ENCODE measurements around the gene SDS.

The SDS gene, protein sequence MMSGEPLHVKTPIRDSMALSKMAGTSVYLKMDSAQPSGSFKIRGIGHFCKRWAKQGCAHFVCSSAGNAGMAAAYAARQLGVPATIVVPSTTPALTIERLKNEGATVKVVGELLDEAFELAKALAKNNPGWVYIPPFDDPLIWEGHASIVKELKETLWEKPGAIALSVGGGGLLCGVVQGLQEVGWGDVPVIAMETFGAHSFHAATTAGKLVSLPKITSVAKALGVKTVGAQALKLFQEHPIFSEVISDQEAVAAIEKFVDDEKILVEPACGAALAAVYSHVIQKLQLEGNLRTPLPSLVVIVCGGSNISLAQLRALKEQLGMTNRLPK

DNA sequence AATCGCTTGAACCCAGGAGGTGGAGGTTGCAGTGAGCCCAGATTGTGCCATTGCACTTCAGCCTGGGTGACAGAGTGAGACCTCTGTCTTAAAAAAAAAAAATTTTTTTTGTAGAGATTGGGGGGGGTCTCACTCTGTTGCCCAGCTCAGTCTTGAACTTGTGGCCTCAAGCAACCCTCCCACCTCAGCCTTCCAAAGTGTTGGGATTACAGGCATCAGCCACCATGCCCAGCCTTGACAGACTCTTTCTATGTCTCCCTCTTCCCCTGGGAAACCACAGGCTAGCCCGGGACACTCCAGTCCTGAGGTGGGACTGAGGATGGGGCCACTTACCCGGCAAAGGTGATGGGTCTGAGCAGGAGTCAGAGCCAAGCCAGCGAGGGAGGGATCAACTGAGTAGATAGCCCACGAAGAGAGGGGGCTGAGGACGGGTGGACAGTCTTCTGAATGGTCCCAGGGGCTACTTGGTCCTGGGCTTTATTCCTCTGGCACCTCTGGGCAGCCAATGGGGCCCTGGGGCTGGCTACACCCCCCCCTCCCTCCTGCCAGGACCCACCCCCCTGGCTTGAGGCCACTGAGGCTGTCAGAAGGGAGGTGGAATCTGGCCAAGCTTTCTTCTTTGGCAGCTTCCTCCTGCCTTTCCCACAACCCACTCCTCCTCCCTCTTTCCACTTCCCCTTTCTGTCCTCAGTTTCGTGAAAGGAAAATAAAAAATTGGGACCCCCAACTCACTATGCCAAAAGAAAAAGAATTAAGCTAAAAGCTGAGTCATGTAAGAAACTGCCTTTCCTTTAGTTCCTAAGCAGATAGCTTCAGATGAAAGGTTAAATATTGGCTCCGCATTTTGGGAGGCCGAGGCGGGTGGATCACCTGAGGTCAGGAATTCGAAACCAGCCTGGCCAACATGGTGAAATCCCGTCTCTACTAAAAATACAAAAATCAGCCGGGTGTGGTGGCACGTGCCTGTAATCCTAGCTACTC, at the start of gene SDS:
SDS (minus strand) TSS at position 453 of the 981 bp plus-strand sequence. CDS start 4,179 bp downstream, outside the sequence.
- DNase-seq (ENCODE audit: low read depth): no peak

DNA sequence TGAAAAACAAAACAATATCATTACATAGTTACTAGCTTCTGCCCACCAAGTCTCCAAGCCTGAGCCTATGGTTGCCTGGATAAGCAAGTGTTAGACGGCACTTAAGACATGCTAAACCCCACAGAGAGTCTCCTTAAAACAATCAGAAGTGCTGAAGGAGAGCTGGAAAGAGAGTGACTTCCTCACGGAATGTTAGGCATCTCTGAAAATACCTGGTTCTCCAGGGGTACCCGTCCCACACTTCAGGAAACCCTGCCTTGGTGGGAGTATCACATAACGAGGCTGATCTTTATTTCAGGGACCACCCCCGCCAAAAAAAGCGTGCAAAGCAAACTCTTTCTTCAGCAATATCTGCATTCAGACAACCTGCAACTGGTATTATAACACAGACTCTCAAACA, 49.6 kb upstream of the SDS start:
- no peak for DNase-seq (ENCODE audit: low read depth)

DNA sequence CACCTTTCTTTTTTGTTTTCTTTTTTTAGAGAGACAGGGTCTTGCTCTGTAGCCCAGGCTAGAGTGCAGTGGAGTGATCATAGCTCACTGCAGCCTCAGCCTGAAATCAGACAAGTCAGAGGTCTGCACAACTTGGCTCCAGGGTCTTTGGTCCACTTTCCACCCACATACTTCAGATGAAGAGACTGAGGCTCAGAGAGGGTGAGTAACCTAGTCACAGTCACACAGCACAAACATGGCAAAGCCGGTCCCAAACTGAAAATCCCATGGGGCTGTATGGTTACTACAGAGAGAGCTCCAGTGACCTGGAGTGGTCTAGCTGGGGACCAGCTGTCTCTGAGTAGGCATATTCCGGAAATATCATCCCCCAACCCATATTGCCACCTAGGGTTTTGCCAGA, 48.8 kb upstream of the SDS start:
- no peak for DNase-seq (ENCODE audit: low read depth)

DNA sequence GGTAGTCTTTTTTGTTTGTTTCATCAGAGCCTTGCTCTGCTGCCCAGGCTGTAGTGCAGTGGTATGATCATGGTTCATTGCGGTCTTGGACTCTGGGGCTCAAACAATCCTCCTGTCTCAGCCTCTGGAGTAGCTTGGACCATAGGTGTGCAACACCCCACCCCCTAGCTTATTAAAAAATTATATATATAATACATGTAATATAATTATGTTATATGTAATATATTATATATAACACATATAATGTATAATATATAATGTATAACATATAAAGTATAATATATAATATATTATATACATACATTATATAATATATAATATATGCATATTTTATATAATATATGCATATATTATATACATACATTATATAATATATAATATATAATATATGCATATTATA, 46.2 kb upstream of the SDS start:
- DNase-seq (ENCODE audit: low read depth): no peak

DNA sequence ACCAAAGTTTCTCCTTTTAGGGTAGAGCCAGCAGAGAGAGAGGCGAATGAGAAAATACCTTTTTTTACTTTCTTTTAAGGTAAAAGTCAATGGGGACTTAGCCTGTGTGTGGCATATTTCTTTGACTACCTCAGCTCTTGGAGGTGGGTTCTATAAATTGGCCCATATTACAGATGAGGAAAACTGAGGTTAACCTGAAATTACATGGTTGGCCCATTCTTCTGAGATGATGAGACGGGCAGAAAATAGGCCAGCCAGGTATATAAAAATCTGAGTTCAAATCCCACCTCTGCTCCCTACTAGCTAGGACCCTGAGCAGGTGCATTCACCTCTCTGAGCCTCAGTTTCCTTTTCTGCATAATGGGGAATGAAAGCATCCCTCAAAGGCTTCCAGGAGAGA, 45.6 kb upstream of the SDS start:
- no peak for DNase-seq (ENCODE audit: low read depth)

DNA sequence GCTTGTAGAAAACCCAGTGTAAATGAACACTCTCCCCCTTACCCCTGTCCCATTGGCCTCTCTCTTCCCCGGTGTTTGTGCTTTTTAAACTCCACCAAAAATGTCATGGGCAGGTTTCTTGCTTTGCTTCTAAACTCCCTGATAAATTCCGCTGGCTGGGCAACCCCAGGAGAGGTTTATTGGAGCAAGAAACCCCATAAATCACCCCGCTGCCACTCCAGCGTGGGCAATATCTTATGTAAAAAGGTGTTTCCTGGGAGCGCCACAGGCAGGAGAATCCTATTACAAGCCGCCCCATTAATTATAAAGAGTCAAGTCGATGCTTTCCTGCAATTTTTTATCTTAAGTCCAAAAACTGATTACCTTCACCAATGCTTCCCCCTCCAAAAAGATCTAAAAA, 45.2 kb upstream of the SDS start:
- DNase-seq (ENCODE audit: low read depth): no peak

DNA sequence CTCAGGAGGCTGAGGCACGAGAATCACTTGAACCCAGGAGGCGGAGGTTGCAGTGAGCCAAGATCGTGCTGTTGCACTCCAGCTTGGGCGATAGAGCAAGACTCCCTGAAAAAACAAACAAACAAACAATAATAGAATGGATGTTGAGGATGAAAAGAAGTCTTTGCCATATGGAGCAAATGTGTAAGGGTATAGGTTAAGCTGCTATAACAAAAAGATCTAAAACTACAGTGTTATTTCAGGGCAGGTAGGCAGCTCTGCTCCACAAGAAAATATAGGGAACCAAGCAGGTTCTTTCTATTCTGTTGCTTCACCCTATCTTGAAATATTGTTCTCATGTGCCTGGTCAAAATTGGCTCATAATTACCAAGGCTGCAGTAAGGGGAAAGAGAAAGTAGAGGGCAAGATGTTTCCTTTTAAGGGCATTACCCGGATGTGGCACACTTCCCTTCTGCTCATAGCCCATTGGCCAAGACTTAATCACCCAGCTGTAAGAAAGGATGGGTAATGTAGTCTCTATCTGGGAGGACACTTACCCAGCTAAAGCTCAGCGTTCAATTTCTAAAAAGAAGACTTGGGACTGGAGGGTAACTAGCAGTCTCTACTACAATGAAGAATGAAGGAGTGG, 42.0 kb upstream of the SDS start:
- DNase-seq (ENCODE audit: low read depth): no peak

DNA sequence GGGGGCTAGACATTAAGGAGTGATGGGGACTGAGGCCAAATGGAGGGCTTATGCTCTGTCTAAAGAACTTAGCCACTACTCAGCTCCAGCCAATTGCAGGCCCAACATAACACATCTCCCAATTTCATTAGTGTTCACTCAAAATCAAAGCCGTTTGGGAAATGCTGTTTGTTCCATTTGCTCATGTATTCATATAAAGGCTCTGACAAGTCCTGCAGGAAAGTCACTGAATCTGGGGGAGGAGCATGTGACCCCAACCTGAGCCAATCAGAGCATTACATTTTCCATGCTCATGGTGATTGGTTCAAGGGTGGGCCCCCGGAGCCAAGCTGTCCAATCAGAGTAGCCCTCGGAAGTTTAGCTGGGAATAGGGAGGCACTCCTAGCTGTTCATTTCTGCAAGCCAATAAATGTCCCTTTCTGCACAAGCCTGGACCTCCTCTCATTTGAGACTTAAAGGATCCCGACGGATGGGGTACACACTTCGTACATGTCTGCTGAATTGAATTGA, 39.4 kb upstream of the SDS start:
- no peak for DNase-seq (ENCODE audit: low read depth)

DNA sequence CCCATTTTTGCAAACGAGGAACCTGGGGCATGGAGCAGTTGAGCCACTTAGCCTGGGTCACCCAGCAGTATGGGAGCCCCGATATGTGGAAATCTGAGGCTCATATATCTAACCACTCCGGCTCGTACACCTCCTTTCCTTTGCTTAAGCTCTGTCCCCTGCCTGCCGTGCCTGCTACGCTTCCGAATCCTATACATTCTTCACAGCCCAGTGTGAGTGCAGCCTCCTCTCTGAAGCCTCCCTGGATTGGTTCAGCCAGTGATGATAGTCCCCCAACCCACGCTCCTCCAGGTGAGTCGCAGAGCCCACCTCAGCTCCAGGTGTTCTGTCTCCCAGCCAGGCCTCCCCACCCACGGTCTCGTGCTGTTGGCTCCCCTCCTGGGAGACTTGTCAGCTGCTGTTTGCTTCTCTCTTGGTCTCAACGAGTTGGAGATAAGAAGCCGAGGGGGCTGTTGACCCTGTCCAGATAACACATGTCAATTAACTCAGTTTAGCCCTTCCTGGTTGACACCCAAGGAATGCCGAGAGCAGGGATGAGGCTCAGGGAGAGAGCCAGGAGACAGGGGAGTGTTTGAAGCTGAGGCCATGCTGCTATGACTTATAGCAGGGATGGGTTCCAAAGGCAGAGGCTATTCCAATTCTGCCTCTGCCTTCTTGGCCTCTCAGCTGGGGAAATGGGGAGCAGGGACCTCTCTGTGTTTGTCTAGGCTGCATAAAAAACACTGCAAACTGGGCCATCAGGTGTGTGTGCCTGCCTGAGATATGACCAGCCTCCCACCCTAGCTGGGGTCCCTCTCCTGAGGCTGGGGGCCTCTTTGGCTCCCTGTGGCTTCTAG, 37.5 kb upstream of the SDS start:
- no peak for DNase-seq (ENCODE audit: low read depth)

DNA sequence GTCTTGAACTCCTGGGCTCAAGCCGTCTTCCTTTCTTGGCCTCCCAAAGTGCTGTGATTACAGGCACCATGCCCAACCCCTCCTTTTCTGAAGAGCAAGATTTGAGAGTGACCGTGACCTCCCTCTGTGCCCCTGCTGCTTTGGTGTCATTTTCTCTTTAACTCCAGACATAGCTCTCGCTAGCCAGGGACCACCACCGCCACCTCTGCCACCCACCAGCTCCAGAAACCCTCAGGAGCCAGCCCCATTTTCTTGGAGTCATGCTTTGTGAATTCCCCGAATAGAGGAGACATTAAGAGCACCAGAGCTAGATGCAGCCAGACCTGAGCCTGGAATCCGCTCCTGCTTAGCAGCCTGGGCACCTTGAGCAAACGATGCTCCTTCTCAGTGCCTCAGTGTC, 36.6 kb upstream of the SDS start:
- DNase-seq (ENCODE audit: low read depth): no peak

DNA sequence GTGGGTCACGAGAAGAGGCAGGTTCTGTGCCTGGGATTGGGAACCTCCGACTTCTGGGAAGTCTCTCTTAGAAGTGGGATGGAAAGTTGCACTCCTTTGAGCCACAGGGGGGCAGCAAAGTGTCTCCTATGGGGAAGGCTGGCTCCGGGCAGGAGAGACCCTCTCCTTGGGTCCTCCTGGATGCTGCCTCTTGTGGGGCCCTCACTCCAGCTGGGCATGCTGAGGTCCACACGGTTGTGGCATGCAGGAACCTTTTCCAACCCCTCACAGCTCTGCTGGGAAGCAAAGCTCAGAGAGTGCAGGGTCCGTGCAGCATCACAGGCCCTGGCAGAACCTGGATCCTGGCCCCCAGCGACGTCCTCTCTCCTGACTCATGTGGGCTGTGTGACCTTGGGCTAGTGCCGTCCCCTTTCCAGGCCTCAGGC, 35.9 kb upstream of the SDS start:
- DNase-seq (ENCODE audit: low read depth): no peak

DNA sequence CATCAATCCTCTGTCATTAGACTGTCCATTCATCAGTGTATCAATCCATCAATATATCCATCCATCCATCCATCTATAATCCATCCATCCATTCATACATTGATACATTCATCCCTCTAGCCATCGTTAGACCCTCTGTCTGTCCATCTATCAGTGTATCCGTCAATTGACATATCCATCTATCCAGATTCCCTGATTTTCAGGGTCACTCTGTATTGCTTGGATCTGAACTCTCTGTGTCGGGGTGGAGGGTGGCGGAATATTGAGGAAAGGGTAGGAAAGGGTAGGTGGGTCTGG, 35.6 kb upstream of the SDS start:
- DNase-seq (ENCODE audit: low read depth): no peak

DNA sequence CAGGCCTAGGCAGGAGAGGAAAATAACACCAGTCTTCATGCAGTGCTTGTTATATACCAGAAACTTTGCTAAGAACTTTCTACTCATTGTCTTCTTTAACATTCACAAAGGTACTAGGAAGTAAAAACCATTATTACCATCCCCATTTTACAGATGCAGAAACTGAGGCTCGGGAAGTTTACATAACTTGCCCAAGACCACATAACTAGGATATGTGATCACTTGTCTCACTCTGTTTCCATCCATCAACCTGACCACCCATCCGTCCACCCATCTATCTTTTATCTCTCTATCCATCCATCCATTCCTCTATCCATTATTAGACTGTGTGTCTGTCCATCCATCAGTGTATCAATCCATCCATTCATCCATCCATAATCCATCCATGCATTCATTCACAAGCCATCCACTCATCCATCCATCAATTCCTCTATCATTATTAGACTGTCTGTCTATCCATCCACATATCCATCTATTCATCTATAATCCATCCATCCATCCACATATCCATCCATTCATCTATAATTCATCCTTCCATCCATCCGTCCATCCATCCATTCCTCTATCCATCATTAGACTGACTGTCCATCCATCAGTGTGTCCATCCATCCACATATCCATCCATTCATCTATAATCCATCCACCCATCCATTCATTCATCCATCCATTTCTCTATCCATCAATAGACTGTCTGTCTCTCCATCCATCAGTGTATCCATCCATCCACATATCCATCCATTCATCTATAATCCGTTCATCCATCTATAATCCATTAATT, 35.0 kb upstream of the SDS start:
- DNase-seq (ENCODE audit: low read depth): no peak

DNA sequence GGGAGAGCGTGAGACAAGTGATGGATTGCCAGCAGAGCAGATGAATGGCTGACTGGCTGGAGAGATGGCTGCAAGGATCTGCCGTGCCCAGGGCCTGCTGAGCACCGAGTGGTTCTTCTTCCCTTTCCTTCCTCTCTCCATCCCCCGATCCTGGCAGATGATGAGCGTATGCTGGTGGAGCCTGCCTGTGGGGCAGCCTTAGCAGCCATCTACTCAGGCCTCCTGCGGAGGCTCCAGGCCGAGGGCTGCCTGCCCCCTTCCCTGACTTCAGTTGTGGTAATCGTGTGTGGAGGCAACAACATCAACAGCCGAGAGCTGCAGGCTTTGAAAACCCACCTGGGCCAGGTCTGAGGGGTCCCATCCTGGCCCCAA, 34.0 kb upstream of the SDS start:
- DNase-seq (ENCODE audit: low read depth): no peak

DNA sequence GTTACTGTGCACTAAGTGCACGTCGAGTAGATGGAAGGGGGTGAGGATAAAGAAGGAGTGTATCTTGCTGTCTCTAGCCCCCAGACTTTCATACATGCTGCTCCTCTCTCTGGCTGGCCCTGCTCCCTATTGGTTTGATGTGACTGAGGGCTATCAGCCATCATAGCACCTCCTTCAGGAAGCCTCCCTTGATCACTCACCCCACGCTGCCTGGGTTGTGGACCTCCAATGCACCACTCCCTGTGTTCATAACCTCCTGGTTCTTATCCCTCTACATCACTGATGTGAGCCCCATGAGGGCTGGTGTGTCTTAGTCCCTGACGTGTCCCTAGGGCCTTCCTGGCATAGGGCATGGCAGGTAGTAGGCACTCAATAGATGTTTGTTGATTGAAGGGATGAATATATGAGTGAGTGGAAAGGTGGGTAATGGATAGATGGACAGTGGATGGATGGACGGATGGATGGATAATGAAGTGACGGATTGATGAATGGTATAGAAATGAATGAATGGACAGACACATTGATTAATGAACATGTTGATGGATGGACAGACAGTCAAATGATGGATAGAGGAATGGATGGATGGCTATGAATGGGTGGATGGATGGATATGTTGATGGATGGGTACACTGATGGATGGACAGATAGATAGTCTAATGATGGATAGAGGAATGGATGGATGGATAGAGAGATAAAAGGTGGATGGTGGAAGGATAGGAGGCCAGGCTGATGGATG, 33.5 kb upstream of the SDS start:
- no peak for DNase-seq (ENCODE audit: low read depth)

DNA sequence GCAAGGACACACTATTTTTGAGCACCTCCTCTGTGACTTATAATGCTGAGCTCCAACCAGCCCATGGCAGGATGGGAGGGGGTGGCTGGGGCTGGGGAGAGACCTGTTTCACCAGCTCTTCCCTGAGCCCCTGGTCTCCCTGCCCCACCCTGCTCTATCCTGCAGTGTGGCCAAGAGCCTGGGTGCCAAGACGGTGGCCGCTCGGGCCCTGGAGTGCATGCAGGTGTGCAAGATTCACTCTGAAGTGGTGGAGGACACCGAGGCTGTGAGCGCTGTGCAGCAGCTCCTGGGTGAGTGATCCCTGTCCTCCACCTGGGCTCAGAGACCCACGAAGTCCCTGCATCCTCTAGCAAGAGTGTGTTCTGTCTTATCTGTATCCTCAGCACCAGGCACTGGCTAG, 32.9 kb upstream of the SDS start:
- no peak for DNase-seq (ENCODE audit: low read depth)

DNA sequence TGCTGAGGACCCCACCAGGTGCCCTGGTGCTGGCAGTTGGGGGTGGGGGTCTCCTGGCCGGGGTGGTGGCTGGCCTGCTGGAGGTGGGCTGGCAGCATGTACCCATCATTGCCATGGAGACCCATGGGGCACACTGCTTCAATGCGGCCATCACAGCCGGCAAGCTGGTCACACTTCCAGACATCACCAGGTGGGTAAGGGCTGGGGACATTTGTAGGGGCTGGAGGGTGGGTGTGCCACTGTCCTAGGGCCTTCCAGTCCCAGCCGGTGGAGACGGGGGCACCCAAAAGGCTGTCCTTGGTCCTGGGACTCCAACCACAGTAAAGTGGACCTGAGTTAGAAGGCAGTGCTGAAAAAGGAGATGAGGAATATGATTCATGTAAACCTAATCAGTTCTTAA, 31.7 kb upstream of the SDS start:
- no peak for DNase-seq (ENCODE audit: low read depth)

DNA sequence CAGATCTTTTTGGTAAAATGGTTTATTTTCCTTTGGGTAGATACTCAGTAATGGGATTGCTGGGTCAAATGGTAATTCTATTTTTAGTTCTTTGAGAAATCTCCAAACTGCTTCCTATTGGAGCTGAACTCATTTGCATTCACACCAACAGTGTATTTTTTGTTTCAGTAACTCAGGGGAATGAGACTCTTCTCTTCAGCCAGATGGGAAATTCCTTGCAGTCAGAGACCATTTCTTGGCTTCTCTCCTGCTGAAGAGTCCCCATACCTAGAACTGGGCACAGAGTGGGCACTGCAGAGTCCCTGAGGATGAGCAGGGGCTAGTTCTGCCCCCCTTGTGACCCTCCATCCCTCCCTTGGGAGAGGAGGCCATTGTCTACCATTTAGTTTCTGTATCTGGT, 29.3 kb upstream of the SDS start:
- DNase-seq (ENCODE audit: low read depth): no peak

DNA sequence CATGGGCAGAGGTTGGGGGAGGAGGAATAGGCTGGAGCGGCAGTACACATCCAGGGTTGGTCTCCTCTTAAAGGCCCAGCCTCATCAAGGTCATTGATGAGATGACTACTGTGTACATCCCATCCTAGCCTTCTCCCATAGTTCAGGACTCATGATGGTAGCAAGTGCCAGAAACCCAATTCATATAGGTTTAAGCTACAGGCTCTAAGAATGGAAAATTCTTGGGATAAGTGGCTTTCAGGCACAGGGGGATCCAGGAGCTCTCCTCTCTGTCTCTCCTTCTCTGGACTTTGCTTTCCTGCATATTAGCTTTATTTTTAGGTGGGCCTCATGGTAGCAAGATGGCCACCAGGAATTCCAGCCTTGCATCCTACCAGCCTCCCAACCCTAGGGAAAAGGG, 24.8 kb upstream of the SDS start:
- DNase-seq (ENCODE audit: low read depth): no peak

DNA sequence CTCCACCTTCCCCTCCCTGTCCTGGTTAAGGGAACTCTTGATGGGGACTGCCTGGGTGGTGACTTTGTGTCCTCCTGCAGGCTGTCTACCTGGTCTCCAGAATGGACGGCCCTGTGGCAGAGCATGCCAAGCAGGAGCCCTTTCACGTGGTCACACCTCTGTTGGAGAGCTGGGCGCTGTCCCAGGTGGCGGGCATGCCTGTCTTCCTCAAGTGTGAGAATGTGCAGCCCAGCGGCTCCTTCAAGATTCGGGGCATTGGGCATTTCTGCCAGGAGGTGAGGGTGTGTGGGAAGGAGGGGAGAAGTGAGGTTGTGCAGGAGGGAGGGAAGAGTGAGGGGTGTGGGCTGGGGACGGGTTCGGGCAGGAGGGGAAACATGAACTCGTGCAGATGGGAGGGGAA, 24.2 kb upstream of the SDS start:
- no peak for DNase-seq (ENCODE audit: low read depth)

Measured in activated T-helper 1 cell treated with Interleukin-2 at 50 U/mL for 16 hours (primary cell).